A549 (cell line): ENCODE data around the gene TNNI3K. TPM values are rescaled to one million over a fixed set of nuclear protein-coding genes. Genes with fewer than 3 reads are reported as not detected.

Experiments
- ATAC-seq, 2 experiments: fragments of 200-7000 bp in 1 of 2; fragments of >200 bp in 1 of 2; cut with Nextera tagmentation in 1 of 2; cut with Tn5 transposase in 1 of 2; 3 replicates each; pipeline versions ENCODE4 v1.8.0 to v1.9.1; 2018 to 2020; ENCODE audit warnings: mild to moderate bottlenecking in 1 of 2, moderate library complexity in 1 of 2
- CTCF ChIA-PET: fragments of 300-600 bp; sonication (Branson Sonifier 250); formaldehyde crosslinking; extraction: SDS; loops from one replicate; lab custom pipeline; 2021; ENCODE audit warnings: antibody characterized with exemption, inconsistent platforms; lab: Yijun Ruan, JAX
- POLR2A ChIA-PET: fragments of 350-600 bp; formaldehyde crosslinking; extraction: SDS; loops from one replicate; lab custom pipeline; 2021; ENCODE audit warnings: antibody characterized with exemption, inconsistent platforms; lab: Yijun Ruan, JAX
- DNase-seq, 2 experiments: peaks; one replicate each; pipeline versions ENCODE4 v3.0.0 to v3.0.0-alpha.2; 2011 to 2016; ENCODE audit warnings: low read depth in 1 of 2, low spot score in 1 of 2
- FAIRE-seq: peaks from 2 replicates; lab custom pipeline; 2011; peaks lifted over from hg19 to GRCh38; lab: Jason Lieb, UNC
- H3K27ac ChIP-seq, 2 experiments: fragments of >200 bp; sonication (Bioruptor Twin); formaldehyde crosslinking; 3 replicates each; pipeline ENCODE4 v1.5.1; 2016 to 2017
- H3K4me1 ChIP-seq: fragments of >200 bp; sonication (Bioruptor Twin); formaldehyde crosslinking; 3 replicates; pipeline ENCODE4 v1.6.1; 2016
- H3K4me2 ChIP-seq: fragments of >200 bp; sonication (Bioruptor Twin); formaldehyde crosslinking; 3 replicates; pipeline ENCODE4 v1.6.1; 2016
- H3K4me3 ChIP-seq: fragments of >200 bp; sonication (Bioruptor Twin); formaldehyde crosslinking; 3 replicates; pipeline ENCODE4 v1.5.1; 2016
- H3K9me3 ChIP-seq: fragments of >200 bp; sonication (Bioruptor Twin); formaldehyde crosslinking; 3 replicates; pipeline ENCODE4 v1.6.1; 2016
- CBX2 ChIP-seq: fragments of 200-600 bp; sonication (generic); IDR thresholded peaks from 2 replicates; pipeline ENCODE4 v1.6.1; 2016; ENCODE audit warnings: low read depth, mild to moderate bottlenecking, borderline replicate concordance
- CBX8 ChIP-seq: fragments of 200-600 bp; sonication (generic); IDR thresholded peaks from 2 replicates; pipeline ENCODE4 v1.6.1; 2016
- CEBPB ChIP-seq, 2 experiments: fragments of >200 bp in 1 of 2; sonication (Bioruptor Twin) in 1 of 2; formaldehyde crosslinking in 1 of 2; IDR thresholded peaks; 2 replicates each; pipeline ENCODE4 v1.6.1; 2012 to 2016
- CHD4 ChIP-seq: fragments of 200-600 bp; sonication (generic); IDR thresholded peaks from 2 replicates; pipeline ENCODE4 v1.6.1; 2016; ENCODE audit warnings: antibody characterized with exemption, mild to moderate bottlenecking, borderline replicate concordance
- EHF ChIP-seq: fragments of 250-450 bp; sonication (Bioruptor Pico); IDR thresholded peaks from 2 replicates; pipeline ENCODE4 v1.5.0; 2020; ENCODE audit warnings: mild to moderate bottlenecking
- EHMT2 ChIP-seq: fragments of 200-600 bp; sonication (generic); IDR thresholded peaks from 2 replicates; pipeline ENCODE4 v1.6.1; 2016; ENCODE audit warnings: antibody characterized with exemption, low read depth, mild to moderate bottlenecking, moderate library complexity
- FOSB ChIP-seq: fragments of 250-450 bp; sonication (Bioruptor Pico); IDR thresholded peaks from 2 replicates; pipeline ENCODE4 v1.5.0; 2020; ENCODE audit warnings: mild to moderate bottlenecking, moderate library complexity
- FOSL2 ChIP-seq, 2 experiments: fragments of 450-650 bp in 1 of 2; fragments of >200 bp in 1 of 2; sonication (Bioruptor Twin) in 1 of 2; formaldehyde crosslinking; IDR thresholded peaks; 2 replicates each; pipeline versions ENCODE4 v1.5.0 to v1.6.1; 2016 to 2020; ENCODE audit warnings: mild to moderate bottlenecking in 1 of 2, moderate library complexity in 1 of 2
- HDAC2 ChIP-seq: fragments of 200-600 bp; sonication (generic); IDR thresholded peaks from 2 replicates; pipeline ENCODE4 v1.6.1; 2016
- HOXA7 ChIP-seq: fragments of 250-450 bp; sonication (Bioruptor Pico); IDR thresholded peaks from 2 replicates; pipeline ENCODE4 v1.5.0; 2020; ENCODE audit warnings: mild to moderate bottlenecking, moderate library complexity
- HOXB5 ChIP-seq: fragments of 250-450 bp; sonication (Bioruptor Pico); IDR thresholded peaks from 2 replicates; pipeline ENCODE4 v1.5.0; 2020; ENCODE audit warnings: mild to moderate bottlenecking, moderate library complexity
- JUN ChIP-seq, 2 experiments: fragments of >200 bp; sonication (Bioruptor Twin); formaldehyde crosslinking; IDR thresholded peaks; 2 replicates in 1 of 2; 3 replicates in 1 of 2; pipeline ENCODE4 v1.6.1; 2016 to 2017
- MAFK ChIP-seq: fragments of 450-650 bp; IDR thresholded peaks from 2 replicates; pipeline ENCODE4 v1.6.1; 2014; ENCODE audit not compliant: partially characterized antibody
- NFE2L2 ChIP-seq: fragments of 150-350 bp; conservative IDR thresholded peaks from 2 replicates; pipeline ENCODE4 v1.6.1; 2014; ENCODE audit warnings: low read length
- PHF8 ChIP-seq: fragments of 200-600 bp; sonication (generic); IDR thresholded peaks from 2 replicates; pipeline ENCODE4 v1.6.1; 2016; ENCODE audit warnings: low read depth, mild to moderate bottlenecking, antibody characterized with exemption, moderate library complexity, borderline replicate concordance
- POLR2A ChIP-seq: IDR thresholded peaks from 2 replicates; pipeline ENCODE4 v1.6.1; 2012; ENCODE audit warnings: mild to moderate bottlenecking, low read length
- POLR2AphosphoS2 ChIP-seq: conservative IDR thresholded peaks from 2 replicates; pipeline ENCODE4 v1.6.1; 2012; ENCODE audit warnings: low read length, improper control_type of control experiment, inconsistent platforms
- RCOR1 ChIP-seq: fragments of 150-350 bp; IDR thresholded peaks from 2 replicates; pipeline ENCODE4 v1.6.1; 2014; ENCODE audit warnings: antibody characterized with exemption, low read length, low read depth
- RFX5 ChIP-seq: fragments of 450-650 bp; IDR thresholded peaks from 2 replicates; pipeline ENCODE4 v1.7.1; 2014; ENCODE audit warnings: antibody characterized with exemption, mild to moderate bottlenecking, moderate library complexity
- SMC3 ChIP-seq: fragments of >200 bp; sonication (Bioruptor Twin); formaldehyde crosslinking; IDR thresholded peaks from 3 replicates; pipeline ENCODE4 v1.6.1; 2018; ENCODE audit warnings: inconsistent platforms
- SREBF2 ChIP-seq: fragments of 450-650 bp; IDR thresholded peaks from 2 replicates; pipeline ENCODE4 v1.6.1; 2014; ENCODE audit warnings: mild to moderate bottlenecking, moderate library complexity
- TFCP2L1 ChIP-seq: fragments of 250-450 bp; sonication (Bioruptor Pico); IDR thresholded peaks from 2 replicates; pipeline ENCODE4 v1.5.0; 2021; ENCODE audit warnings: mild to moderate bottlenecking
- ZC3H11A ChIP-seq: fragments of 450-650 bp; IDR thresholded peaks from 2 replicates; pipeline ENCODE4 v1.6.1; 2014; ENCODE audit warnings: antibody characterized with exemption, mild to moderate bottlenecking
- ZFP36 ChIP-seq: fragments of 450-650 bp; IDR thresholded peaks from 2 replicates; pipeline ENCODE4 v1.6.1; 2014; ENCODE audit warnings: borderline replicate concordance; ENCODE audit not compliant: partially characterized antibody
- ZNF302 ChIP-seq: fragments of 250-450 bp; sonication (Bioruptor Pico); IDR thresholded peaks from 2 replicates; pipeline ENCODE4 v1.9.0; 2021; ENCODE audit warnings: inconsistent platforms, mild to moderate bottlenecking, moderate library complexity
- ZSCAN20 ChIP-seq: fragments of 250-450 bp; sonication (Bioruptor Pico); IDR thresholded peaks from 2 replicates; pipeline ENCODE4 v1.8.0; 2022; ENCODE audit warnings: mild to moderate bottlenecking, moderate library complexity
- WGBS: methylation state at CpG from one replicate; pipeline ENCODE4 v1.1.6; 2017; ENCODE audit errors: missing lambda C conversion rate; 5-methylcytosine and 5-hydroxymethylcytosine counted together
- polyA plus RNA-seq, 4 experiments: library from polyadenylated mRNA; depleted of rRNA in 3 of 4; stranded (reverse); fragments of >200 nt; fragmentation: RNase III in 1 of 4; extraction: RNeasy Plus Mini Kit Qiagen cat#74134 plus additional on column Dnase treatment in 1 of 4; gene quantifications; 2 replicates in 3 of 4; 3 replicates in 1 of 4; pipeline ENCODE4 v1.2.3, GENCODE V29; 2011 to 2017
- TF ChIP-seq, protein P1 (sequence below): IDR thresholded peaks from 2 replicates; pipeline ENCODE4 v1.6.1; 2012
- TF ChIP-seq, protein P2 (sequence below): fragments of 200-600 bp; sonication (generic); IDR thresholded peaks from 2 replicates; pipeline ENCODE4 v1.6.1; 2016; ENCODE audit warnings: antibody characterized with exemption, mild to moderate bottlenecking, moderate library complexity
- TF ChIP-seq, protein P3 (sequence below): IDR thresholded peaks from 2 replicates; pipeline ENCODE4 v1.6.1; 2012
- TF ChIP-seq, protein P4 (sequence below): fragments of >200 bp; sonication (Bioruptor Twin); formaldehyde crosslinking; IDR thresholded peaks from 3 replicates; pipeline ENCODE4 v1.6.1; 2016

TNNI3K gene
- polyA plus RNA-seq, 2 of the 4 experiments (the other 2 are of a cell fraction): 0.67 TPM; not detected in 1

DNA sequence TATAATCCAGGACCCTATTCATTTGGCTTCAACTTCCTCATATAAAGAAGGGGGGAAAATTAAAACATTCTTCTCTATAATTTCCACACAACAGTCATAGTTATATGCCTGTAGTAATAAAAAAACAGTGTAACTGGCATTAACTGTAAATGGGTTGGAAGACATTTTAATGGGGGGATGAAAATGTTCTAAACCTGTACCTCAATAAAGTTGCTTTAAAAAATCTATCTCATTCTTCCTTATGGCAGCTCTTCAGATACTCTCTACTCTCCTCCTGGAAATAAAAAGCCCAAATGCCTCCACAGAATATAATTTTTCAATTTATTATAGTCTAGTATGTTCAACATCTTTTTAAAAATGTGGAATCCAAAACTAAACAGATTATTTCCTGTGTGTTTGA is 39.8 kb upstream of the TNNI3K start:
- H3K9me3 ChIP-seq: no peaks in the 10 kb centered on the region
- POLR2A ChIA-PET: no interaction called here
- ATAC-seq (no peak), DNase-seq (no peak), FAIRE-seq (no peak)
- H3K4me1 ChIP-seq: peaks cover 6% of the 10 kb centered on the region; the same call in 1 of the 3 replicates
- no peak overlapping the region for H3K4me2 ChIP-seq
- CTCF ChIA-PET: no interaction called here
- TF ChIP-seq, protein P1, sequence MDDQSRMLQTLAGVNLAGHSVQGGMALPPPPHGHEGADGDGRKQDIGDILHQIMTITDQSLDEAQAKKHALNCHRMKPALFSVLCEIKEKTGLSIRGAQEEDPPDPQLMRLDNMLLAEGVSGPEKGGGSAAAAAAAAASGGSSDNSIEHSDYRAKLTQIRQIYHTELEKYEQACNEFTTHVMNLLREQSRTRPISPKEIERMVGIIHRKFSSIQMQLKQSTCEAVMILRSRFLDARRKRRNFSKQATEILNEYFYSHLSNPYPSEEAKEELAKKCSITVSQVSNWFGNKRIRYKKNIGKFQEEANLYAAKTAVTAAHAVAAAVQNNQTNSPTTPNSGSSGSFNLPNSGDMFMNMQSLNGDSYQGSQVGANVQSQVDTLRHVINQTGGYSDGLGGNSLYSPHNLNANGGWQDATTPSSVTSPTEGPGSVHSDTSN: no peak
- TF ChIP-seq CBX2 (no peak), POLR2AphosphoS2 (no peak), NFE2L2 (no peak), EHF (CRISPR knock-in tag) (no peak), FOSL2 (IDR thresholded peaks at IDR 0.05) (no peak), FOSL2 (CRISPR knock-in tag; IDR thresholded peaks at IDR 0.05) (no peak), HDAC2 (no peak), EHMT2 (no peak), RFX5 (no peak), MAFK (no peak)
- TF ChIP-seq, protein P2, sequence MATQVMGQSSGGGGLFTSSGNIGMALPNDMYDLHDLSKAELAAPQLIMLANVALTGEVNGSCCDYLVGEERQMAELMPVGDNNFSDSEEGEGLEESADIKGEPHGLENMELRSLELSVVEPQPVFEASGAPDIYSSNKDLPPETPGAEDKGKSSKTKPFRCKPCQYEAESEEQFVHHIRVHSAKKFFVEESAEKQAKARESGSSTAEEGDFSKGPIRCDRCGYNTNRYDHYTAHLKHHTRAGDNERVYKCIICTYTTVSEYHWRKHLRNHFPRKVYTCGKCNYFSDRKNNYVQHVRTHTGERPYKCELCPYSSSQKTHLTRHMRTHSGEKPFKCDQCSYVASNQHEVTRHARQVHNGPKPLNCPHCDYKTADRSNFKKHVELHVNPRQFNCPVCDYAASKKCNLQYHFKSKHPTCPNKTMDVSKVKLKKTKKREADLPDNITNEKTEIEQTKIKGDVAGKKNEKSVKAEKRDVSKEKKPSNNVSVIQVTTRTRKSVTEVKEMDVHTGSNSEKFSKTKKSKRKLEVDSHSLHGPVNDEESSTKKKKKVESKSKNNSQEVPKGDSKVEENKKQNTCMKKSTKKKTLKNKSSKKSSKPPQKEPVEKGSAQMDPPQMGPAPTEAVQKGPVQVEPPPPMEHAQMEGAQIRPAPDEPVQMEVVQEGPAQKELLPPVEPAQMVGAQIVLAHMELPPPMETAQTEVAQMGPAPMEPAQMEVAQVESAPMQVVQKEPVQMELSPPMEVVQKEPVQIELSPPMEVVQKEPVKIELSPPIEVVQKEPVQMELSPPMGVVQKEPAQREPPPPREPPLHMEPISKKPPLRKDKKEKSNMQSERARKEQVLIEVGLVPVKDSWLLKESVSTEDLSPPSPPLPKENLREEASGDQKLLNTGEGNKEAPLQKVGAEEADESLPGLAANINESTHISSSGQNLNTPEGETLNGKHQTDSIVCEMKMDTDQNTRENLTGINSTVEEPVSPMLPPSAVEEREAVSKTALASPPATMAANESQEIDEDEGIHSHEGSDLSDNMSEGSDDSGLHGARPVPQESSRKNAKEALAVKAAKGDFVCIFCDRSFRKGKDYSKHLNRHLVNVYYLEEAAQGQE: no peak
- no peak overlapping the region for H3K27ac ChIP-seq
- H3K4me3 ChIP-seq: no peak overlapping the region

DNA sequence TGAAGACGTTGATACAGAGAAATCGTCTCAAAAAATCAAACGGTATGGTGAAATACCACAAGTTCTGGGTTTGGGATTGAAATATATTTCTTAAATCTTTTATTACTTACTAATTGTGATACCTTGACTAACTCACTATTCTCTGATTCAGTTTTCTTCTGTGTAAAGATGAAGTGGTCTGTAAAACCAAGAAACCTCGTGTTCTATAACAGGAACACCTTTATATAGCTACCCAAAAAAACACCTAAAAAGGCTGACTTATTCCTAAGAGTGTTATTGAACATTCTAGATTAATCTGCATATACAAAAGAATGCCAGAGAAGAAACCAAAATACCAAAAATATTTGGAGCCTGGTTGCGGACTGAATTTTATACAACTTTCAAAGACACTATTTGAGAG is 37.9 kb upstream of the TNNI3K start:
- H3K4me3 ChIP-seq: peak overlapping the region; percentile 65
- FAIRE-seq: no peak
- CTCF ChIA-PET: no interaction called here

DNA sequence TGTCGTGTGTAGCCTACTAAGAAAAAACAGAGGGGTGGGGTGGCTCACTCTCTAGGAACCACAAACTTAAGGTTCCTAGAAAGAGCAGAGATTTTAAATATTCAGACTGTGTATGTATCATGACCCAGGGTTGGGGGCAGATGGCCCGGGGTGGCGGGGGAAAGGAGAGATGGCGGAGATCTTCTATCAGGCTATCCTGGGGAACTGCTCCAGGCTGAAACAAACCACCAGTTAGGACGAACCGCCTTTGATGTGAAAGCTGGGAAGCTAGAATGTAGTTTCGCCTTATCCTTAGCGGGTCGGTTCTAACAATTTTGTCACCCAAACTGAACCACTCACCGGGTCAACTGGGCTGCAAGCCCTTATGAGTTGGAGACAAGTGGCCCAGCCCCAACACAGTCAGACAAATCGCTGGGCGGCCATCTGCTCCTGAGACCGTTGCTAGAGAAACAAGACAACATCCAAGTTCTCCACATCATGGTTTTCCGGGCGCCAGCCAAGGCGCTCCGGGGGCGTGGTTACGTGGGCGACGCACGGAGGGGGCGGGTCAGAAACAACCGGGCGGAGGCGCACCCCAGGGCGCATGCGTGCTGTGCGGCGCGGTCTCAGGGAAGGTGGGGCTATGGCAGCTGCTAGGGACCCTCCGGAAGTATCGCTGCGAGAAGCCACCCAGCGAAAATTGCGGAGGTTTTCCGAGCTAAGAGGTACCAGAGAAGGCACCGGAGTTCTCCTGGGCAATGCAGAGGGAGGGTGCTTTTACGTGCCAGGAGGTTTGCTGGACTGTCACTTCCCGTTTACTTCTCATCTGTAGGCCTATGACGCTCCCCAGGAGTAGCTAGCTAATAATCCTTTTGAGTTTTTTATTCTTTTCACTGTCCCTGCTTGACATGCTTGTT is 37.3 kb upstream of the TNNI3K start, which contains the start of the genes FPGT and LRRIQ3:
TSS of gene FPGT (plus strand) at position 586 of the 896 bp plus-strand sequence. CDS start at position 623, 37 bp downstream.
TSS of gene LRRIQ3 (minus strand) at position 520 of the 896 bp plus-strand sequence. CDS start 14,492 bp downstream, outside the sequence.
- Histone ChIP-seq H3K4me1 (peaks cover 6% of the 10 kb centered on the region; the same call in 1 of the 3 replicates), H3K9me3 (no peaks in the 10 kb centered on the region), H3K4me2 (peak within 1 kb of the TSS; percentile 91), H3K27ac (peak within 1 kb of the TSS; percentile 80 to 89), H3K4me3 (peak within 1 kb of the TSS; percentile 65)
- FAIRE-seq: no peak
- WGBS: 7% methylated on average over 19 of the region's 41 CpGs
- ChIA-PET CTCF (no interaction called here), POLR2A (no interaction called here)
- ATAC-seq: peak; percentile 99
- peak; percentile 69 to 91 for DNase-seq
- TF ChIP-seq PHF8 (peak; percentile 66), CBX8 (no peak), CEBPB (IDR thresholded peaks at IDR 0.05) (no peak), RFX5 (no peak), CBX2 (no peak), JUN (IDR thresholded peaks at IDR 0.05) (peak in 1 of 2 experiments; percentile 31; a peak in 1 of 5 replicates), RCOR1 (no peak), EHMT2 (no peak), ZNF302 (CRISPR knock-in tag) (no peak), ZC3H11A (no peak), HDAC2 (no peak), POLR2A (peak; percentile 57), TFCP2L1 (CRISPR knock-in tag) (no peak), FOSB (CRISPR knock-in tag) (no peak), SREBF2 (no peak), HOXA7 (CRISPR knock-in tag) (no peak), ZSCAN20 (no peak)
- TF ChIP-seq, protein P3, sequence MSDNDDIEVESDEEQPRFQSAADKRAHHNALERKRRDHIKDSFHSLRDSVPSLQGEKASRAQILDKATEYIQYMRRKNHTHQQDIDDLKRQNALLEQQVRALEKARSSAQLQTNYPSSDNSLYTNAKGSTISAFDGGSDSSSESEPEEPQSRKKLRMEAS: peak; percentile 23; the same call in 1 of the 2 replicates
- TF ChIP-seq, protein P4, sequence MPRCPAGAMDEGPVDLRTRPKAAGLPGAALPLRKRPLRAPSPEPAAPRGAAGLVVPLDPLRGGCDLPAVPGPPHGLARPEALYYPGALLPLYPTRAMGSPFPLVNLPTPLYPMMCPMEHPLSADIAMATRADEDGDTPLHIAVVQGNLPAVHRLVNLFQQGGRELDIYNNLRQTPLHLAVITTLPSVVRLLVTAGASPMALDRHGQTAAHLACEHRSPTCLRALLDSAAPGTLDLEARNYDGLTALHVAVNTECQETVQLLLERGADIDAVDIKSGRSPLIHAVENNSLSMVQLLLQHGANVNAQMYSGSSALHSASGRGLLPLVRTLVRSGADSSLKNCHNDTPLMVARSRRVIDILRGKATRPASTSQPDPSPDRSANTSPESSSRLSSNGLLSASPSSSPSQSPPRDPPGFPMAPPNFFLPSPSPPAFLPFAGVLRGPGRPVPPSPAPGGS: peak; percentile 59; the same call in 1 of the 3 replicates

More for the DNA sequence above, 37.9 kb upstream of the TNNI3K start:
- Histone ChIP-seq H3K9me3 (no peaks in the 10 kb centered on the region), H3K27ac (peak overlapping the region; percentile 80 to 89; a peak in 5 of 6 replicates), H3K4me1 (peaks cover 6% of the 10 kb centered on the region; the same call in 1 of the 3 replicates), H3K4me2 (peak overlapping the region; percentile 91)
- POLR2A ChIA-PET: no interaction called here
- DNase-seq (no peak), ATAC-seq (no peak)
- WGBS: 96% methylated on average over 5 of the region's 5 CpGs
- TF ChIP-seq CHD4 (no peak), ZSCAN20 (no peak), PHF8 (no peak), SMC3 (no peak), RCOR1 (no peak), ZNF302 (CRISPR knock-in tag) (no peak), ZFP36 (no peak), HOXB5 (CRISPR knock-in tag) (no peak)
